Brain microvascular endothelial cell (primary cell): ENCODE results near the gene ZBTB12.
A peak's percentile ranks its signal among the peaks of the same experiment; 100 is the strongest.
"Not testable (repeated sequence)": the region's sequence is repeated elsewhere in the genome, so short reads cannot be mapped to it uniquely, and the experiment has no call there.

Experiments used
- DNase-seq: peaks from one replicate; pipeline ENCODE4 v3.0.0-alpha.2; 2020
- H3K27ac ChIP-seq: fragments of 250-450 bp; sonication (Bioruptor Pico); 2 replicates; pipeline ENCODE4 v1.5.1; 2020; ENCODE audit warnings: mild to moderate bottlenecking, moderate library complexity
- H3K27me3 ChIP-seq: fragments of 250-450 bp; sonication (Bioruptor Pico); replicated peaks from 2 replicates; pipeline ENCODE4 v1.5.1; 2020; ENCODE audit warnings: mild to moderate bottlenecking
- H3K36me3 ChIP-seq: fragments of 250-450 bp; sonication (Bioruptor Pico); replicated peaks from 2 replicates; pipeline ENCODE4 v1.5.1; 2020; ENCODE audit warnings: mild to moderate bottlenecking
- H3K4me3 ChIP-seq: 2 replicates; pipeline ENCODE4 v1.5.1; 2011; ENCODE audit warnings: low read depth, mild to moderate bottlenecking, control low read depth, low read length, moderate library complexity
- in situ Hi-C: cut with HindIII; loops from 2 replicates; pipeline ENCODE4 v1.10.0; 2017; ENCODE audit warnings: low sequenced_read_pairs, low pct_ligation_motif_present
- TF ChIP-seq, protein P1 (sequence below): IDR thresholded peaks from 2 replicates; pipeline ENCODE4 v1.5.1; 2011; ENCODE audit warnings: low read depth, mild to moderate bottlenecking, moderate library complexity, low read length, control low read depth, inconsistent platforms; ENCODE audit errors: missing control alignments

The ZBTB12 gene

DNA sequence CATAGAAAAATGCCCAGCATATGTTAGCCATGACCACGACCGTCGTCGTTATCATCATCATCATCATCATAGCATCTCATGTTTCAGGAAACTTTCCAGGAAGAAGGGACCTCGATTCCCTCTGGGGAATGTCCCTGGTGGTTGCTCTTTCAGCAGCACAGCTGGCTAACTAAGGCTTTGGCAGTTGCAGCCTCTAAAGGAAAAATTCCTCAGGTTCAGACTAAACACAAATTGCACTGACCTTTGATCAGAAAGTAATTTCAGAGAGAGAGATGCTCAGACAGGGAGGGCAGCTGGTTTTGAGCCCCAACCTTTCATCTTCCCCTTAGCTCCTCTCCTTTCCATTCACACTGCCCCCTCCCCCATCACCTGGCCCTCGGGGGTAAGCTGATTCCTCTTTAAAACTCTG lies 38.4 kb upstream of the ZBTB12 start:
- peak; percentile 22 for DNase-seq
- no peak overlapping the region for H3K4me3 ChIP-seq
- H3K36me3 ChIP-seq, result no peaks in the 10 kb centered on the region
- in situ Hi-C loops, result no loop called here
- no peaks in the 10 kb centered on the region for H3K27me3 ChIP-seq
- TF ChIP-seq, protein P1, sequence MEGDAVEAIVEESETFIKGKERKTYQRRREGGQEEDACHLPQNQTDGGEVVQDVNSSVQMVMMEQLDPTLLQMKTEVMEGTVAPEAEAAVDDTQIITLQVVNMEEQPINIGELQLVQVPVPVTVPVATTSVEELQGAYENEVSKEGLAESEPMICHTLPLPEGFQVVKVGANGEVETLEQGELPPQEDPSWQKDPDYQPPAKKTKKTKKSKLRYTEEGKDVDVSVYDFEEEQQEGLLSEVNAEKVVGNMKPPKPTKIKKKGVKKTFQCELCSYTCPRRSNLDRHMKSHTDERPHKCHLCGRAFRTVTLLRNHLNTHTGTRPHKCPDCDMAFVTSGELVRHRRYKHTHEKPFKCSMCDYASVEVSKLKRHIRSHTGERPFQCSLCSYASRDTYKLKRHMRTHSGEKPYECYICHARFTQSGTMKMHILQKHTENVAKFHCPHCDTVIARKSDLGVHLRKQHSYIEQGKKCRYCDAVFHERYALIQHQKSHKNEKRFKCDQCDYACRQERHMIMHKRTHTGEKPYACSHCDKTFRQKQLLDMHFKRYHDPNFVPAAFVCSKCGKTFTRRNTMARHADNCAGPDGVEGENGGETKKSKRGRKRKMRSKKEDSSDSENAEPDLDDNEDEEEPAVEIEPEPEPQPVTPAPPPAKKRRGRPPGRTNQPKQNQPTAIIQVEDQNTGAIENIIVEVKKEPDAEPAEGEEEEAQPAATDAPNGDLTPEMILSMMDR, result peak; percentile 16
- H3K27ac ChIP-seq, result no peak overlapping the region

DNA sequence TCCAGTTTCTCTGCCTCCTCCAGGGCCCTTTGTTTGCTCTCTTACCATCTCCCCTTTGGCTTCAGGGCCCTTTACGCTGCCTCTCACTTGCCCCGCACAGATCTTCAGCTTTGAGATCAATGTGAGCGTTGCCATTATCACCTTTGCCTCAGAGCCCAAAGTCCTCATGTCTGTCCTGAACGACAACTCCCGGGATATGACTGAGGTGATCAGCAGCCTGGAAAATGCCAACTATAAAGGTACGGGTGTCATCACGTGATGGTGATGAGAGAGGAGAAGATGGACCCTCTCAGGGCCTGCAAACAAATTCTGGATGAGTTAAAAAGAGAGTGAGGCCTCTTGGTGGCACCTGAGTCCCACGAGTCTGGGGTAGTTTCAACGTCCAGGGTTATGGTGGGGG lies 33.9 kb upstream of the ZBTB12 start:
- H3K36me3 ChIP-seq, result no peaks in the 10 kb centered on the region
- DNase-seq, result no peak
- no peaks in the 10 kb centered on the region for H3K27me3 ChIP-seq
- H3K27ac ChIP-seq, result no peak overlapping the region
- TF ChIP-seq, protein P1, result no peak
- in situ Hi-C loops, result no loop called here
- no peak overlapping the region for H3K4me3 ChIP-seq

DNA sequence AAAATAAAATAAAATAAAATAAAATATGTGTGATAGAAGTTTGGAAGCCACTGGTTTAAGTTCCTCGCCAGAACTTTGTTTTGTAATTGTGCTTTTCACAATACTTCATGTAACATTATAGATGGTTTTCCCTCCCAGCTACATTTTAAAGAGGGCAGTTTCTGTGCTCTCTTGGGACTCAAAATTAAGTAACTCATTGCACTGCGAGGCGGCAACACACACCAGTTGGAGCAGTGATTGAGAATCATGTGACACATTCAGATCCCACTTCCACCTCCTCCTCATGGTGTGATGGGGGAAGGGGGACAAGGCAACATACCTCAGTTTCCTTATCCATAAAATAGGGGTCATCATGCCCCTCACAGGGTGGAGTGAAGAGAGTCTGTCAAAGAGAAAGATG lies 33.1 kb upstream of the ZBTB12 start:
- H3K27me3 ChIP-seq, result no peaks in the 10 kb centered on the region
- H3K27ac ChIP-seq, result no peak overlapping the region
- DNase-seq, result no peak
- TF ChIP-seq, protein P1, result no peak
- in situ Hi-C loops, result no loop called here
- no peaks in the 10 kb centered on the region for H3K36me3 ChIP-seq
- no peak overlapping the region for H3K4me3 ChIP-seq

DNA sequence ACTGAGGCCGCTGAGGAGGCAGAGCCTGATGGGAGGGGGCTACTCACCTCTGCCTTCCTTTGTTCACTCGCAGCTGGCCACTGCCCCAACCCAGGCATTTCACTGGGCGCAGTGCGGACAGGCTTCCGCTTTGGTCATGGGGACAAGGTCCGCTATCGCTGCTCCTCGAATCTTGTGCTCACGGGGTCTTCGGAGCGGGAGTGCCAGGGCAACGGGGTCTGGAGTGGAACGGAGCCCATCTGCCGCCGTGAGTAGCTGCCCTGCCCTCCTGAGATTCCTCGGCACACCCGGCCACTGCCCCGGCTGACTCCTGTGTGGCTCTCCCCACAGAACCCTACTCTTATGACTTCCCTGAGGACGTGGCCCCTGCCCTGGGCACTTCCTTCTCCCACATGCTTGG lies 31.7 kb upstream of the ZBTB12 start:
- in situ Hi-C loops, result no loop called here
- no peak for DNase-seq
- TF ChIP-seq, protein P1, result no peak
- Histone ChIP-seq H3K4me3 (no peak overlapping the region), H3K27me3 (no peaks in the 10 kb centered on the region), H3K27ac (no peak overlapping the region), H3K36me3 (no peaks in the 10 kb centered on the region)

DNA sequence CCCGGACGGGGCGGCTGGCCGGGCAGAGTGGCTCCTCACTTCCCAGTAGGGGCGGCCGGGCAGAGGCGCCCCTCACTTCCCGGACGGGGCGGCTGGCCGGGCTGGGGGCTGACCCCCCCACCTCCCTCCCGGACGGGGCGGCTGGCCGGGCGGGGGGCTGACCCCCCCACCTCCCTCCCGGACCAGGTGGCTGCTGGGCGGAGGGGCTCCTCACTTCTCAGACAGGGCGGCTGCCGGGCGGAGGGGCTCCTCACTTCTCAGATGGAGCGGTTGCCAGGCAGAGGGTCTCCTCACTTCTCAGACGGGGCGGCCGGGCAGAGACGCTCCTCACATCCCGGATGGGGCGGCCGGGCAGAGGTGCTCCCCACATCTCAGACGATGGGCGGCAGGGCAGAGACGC lies 30.3 kb upstream of the ZBTB12 start:
- H3K27ac ChIP-seq, H3K4me3 ChIP-seq, H3K27me3 ChIP-seq, DNase-seq, H3K36me3 ChIP-seq, in situ Hi-C loops: not testable (repeated sequence)

DNA sequence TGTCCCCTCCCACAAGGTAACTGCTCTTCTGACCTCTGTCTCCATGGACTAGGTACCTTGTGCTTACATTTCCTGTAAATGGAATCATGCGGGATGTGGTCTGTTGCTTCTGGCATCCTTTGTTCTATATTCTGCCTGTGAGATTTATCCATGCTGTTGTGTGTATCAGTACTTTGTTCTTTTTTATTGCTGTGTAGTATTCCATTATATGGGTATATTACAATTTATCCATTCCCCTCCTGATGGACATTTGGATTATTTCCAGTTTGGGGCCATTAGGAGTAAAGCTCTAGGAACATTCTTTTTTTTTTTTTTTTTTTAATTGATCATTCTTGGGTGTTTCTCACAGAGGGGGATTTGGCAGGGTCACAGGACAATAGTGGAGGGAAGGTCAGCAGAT lies 29.1 kb upstream of the ZBTB12 start:
- Histone ChIP-seq H3K4me3 (no peak overlapping the region), H3K27ac (no peak overlapping the region), H3K27me3 (no peaks in the 10 kb centered on the region), H3K36me3 (no peaks in the 10 kb centered on the region)
- in situ Hi-C loops, result no loop called here
- DNase-seq, result no peak
- TF ChIP-seq, protein P1, result no peak
